Uterus (tissue), 2 donors: ENCODE measurements around the gene MIF4GD.

Experiments used
- POLR2A ChIP-seq, 2 donors: fragments of 450-650 bp; IDR thresholded peaks; one replicate each; pipeline ENCODE4 v1.6.1; 2016; ENCODE audit warnings: antibody characterized with exemption in 2 of 2, mild to moderate bottlenecking in 1 of 2, moderate library complexity in 1 of 2
- TF ChIP-seq, protein P1 (sequence below), 4 experiments: fragments of 200-600 bp in 2 of 4; fragments of 450-650 bp in 2 of 4; sonication (generic) in 2 of 4; IDR thresholded peaks; one replicate each; pipeline ENCODE4 v1.5.1; 2016 to 2019; ENCODE audit warnings: antibody characterized with exemption in 4 of 4, mild to moderate bottlenecking in 2 of 4, moderate library complexity in 1 of 4

DNA sequence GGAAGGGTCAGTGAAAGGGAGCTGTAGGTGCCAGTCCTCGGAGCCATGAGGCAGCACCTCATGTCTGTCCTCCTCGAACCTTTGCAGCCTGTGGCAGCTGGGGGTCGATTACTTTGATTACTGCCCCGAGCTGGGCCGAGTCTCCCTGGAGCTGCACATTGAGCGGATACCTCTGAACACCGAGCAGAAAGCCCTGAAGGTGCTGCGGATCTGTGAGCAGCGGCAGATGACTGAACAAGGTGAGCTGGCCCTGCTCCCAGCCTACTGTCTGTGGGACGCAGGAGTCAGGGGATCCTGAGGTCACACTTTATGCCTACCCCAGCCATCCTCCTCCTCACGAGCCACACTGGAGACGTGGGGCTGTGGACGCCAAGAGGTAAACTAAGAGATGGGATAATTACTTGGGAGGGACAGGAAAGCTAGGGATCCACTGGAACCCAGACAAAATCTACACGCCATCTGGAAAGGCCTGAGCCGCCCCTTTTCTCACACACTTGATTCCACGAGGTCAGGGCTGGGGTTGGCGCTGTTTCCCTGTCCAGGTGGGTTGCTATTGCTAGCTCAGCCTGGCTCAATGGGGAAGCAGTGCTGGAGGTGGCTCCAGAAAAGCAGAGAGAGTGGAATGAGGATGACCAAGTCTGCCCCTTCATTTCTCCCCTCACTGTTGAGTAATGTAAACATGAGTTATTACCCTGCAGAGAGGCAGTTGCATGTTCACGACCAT lies 39.1 kb downstream of the MIF4GD start:
- TF ChIP-seq, protein P1, sequence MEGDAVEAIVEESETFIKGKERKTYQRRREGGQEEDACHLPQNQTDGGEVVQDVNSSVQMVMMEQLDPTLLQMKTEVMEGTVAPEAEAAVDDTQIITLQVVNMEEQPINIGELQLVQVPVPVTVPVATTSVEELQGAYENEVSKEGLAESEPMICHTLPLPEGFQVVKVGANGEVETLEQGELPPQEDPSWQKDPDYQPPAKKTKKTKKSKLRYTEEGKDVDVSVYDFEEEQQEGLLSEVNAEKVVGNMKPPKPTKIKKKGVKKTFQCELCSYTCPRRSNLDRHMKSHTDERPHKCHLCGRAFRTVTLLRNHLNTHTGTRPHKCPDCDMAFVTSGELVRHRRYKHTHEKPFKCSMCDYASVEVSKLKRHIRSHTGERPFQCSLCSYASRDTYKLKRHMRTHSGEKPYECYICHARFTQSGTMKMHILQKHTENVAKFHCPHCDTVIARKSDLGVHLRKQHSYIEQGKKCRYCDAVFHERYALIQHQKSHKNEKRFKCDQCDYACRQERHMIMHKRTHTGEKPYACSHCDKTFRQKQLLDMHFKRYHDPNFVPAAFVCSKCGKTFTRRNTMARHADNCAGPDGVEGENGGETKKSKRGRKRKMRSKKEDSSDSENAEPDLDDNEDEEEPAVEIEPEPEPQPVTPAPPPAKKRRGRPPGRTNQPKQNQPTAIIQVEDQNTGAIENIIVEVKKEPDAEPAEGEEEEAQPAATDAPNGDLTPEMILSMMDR (IDR thresholded peaks at IDR 0.05): no peak
- no peak for TF ChIP-seq POLR2A (IDR thresholded peaks at IDR 0.05)
